Measurements from ENCODE around the gene TIMM44.

DNA sequence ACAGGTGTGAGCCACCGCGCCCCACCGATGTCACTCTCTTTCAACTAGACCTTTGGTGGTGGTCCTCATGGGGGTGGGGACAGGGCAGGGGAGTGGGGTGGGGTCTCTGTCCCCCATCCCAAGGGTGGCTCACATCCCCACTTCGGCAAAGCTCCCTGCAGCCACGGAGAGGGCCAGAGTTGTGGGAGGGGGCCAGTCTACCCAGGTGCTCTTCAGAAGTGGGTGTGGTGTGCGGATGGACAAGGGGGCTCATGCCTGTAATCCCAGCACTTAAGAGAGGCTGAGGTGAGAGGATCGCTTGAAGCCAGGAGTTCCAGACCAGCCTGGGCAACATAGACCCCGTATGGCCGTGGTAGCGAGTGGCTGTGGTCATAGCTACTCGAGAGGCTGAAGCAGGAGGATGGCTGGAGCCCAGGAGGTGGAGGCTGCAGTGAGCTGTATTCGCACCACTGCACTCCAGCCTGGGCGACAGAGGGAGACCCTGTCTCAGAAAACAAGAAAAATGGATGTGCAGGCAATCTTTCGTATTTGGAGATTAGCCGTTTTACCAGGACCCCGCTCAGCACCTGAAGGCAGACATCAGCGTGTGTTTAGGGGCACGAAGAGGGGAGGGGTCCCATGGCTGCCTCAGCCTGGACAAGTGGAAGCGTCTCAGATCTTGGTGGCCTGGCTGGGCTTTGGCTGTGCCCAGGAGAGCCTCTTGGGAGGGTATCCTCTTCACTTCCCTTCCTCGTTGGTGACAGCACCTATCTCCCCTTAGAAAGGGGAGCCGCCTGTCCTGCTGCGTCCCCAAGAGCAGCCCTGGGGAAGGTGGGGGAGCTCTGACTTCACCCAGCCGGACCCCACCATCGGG lies 28.0 kb downstream of the TIMM44 start:
- TF ChIP-seq, protein P1, sequence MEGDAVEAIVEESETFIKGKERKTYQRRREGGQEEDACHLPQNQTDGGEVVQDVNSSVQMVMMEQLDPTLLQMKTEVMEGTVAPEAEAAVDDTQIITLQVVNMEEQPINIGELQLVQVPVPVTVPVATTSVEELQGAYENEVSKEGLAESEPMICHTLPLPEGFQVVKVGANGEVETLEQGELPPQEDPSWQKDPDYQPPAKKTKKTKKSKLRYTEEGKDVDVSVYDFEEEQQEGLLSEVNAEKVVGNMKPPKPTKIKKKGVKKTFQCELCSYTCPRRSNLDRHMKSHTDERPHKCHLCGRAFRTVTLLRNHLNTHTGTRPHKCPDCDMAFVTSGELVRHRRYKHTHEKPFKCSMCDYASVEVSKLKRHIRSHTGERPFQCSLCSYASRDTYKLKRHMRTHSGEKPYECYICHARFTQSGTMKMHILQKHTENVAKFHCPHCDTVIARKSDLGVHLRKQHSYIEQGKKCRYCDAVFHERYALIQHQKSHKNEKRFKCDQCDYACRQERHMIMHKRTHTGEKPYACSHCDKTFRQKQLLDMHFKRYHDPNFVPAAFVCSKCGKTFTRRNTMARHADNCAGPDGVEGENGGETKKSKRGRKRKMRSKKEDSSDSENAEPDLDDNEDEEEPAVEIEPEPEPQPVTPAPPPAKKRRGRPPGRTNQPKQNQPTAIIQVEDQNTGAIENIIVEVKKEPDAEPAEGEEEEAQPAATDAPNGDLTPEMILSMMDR (IDR thresholded peaks at IDR 0.05 in 4 of 5, conservative IDR thresholded peaks at IDR 0.05 in 1 of 5): no peak
- TF ChIP-seq POLR2A (IDR thresholded peaks at IDR 0.05): no peak

Data from gastrocnemius medialis (tissue), 4 donors.